Neuronal stem cell (in vitro differentiated cells): ENCODE measurements around the gene USP17L27. TPM values are rescaled to one million over a fixed set of nuclear protein-coding genes. Genes with fewer than 3 reads are reported as not detected.
"Not testable (repeated sequence)": the region's sequence is repeated elsewhere in the genome, so short reads cannot be mapped to it uniquely, and the experiment has no call there.

ENCODE experiments used
- DNase-seq: peaks from one replicate; pipeline ENCODE4 v3.0.0-alpha.2; 2013; ENCODE audit warnings: low spot score
- H2AFZ ChIP-seq: one replicate; pipeline ENCODE4 v1.6.1; 2013; ENCODE audit warnings: mild to moderate bottlenecking, low read length, inconsistent platforms
- H2AK5ac ChIP-seq: 2 replicates; pipeline ENCODE4 v1.6.1; 2013; ENCODE audit warnings: low read depth, mild to moderate bottlenecking, inconsistent platforms, low read length, moderate library complexity, mixed read lengths
- H2BK120ac ChIP-seq: 2 replicates; pipeline ENCODE4 v1.6.1; 2013; ENCODE audit warnings: low read depth, mild to moderate bottlenecking, inconsistent platforms, low read length, moderate library complexity, mixed read lengths
- H2BK12ac ChIP-seq: one replicate; pipeline ENCODE4 v1.6.1; 2013; ENCODE audit warnings: low read length, inconsistent platforms
- H2BK15ac ChIP-seq: 2 replicates; pipeline ENCODE4 v1.6.1; 2013; ENCODE audit warnings: mild to moderate bottlenecking, low read length, inconsistent platforms, mixed read lengths
- H2BK5ac ChIP-seq: one replicate; pipeline ENCODE4 v1.6.1; 2013; ENCODE audit warnings: inconsistent platforms, mild to moderate bottlenecking, low read length, moderate library complexity
- H3K14ac ChIP-seq: one replicate; pipeline ENCODE4 v1.6.1; 2013; ENCODE audit warnings: low read length, inconsistent platforms
- H3K18ac ChIP-seq: 2 replicates; pipeline ENCODE4 v1.6.1; 2013; ENCODE audit warnings: low read length, inconsistent platforms
- H3K23ac ChIP-seq: 2 replicates; pipeline ENCODE4 v1.6.1; 2013; ENCODE audit warnings: low read depth, mild to moderate bottlenecking, mixed read lengths, low read length, inconsistent platforms; ENCODE audit not compliant: poor library complexity
- H3K27ac ChIP-seq: replicated peaks from 3 replicates; pipeline ENCODE4 v1.5.1; 2013; ENCODE audit warnings: low read length, inconsistent platforms
- H3K27me3 ChIP-seq, 3 experiments: 2 replicates each; pipeline ENCODE4 v1.6.1; 2013; ENCODE audit warnings: low read length in 3 of 3, mild to moderate bottlenecking in 2 of 3, inconsistent platforms in 1 of 3, low read depth in 1 of 3, mixed read lengths in 1 of 3, moderate library complexity in 1 of 3; ENCODE audit not compliant: control insufficient read depth in 3 of 3, insufficient read depth in 3 of 3
- H3K36me3 ChIP-seq, 2 donors: replicated peaks in 1 of 2; 2 replicates each; pipeline ENCODE4 v1.6.1; 2013; ENCODE audit warnings: low read length in 2 of 2; ENCODE audit not compliant: control insufficient read depth in 2 of 2, insufficient read depth in 2 of 2
- H3K4ac ChIP-seq: 2 replicates; pipeline ENCODE4 v1.6.1; 2013; ENCODE audit warnings: inconsistent platforms, mild to moderate bottlenecking, low read length, moderate library complexity
- H3K4me1 ChIP-seq, 2 donors: 1 replicate in 1 of 2; 2 replicates in 1 of 2; pipeline ENCODE4 v1.6.1; 2013; ENCODE audit warnings: low read length in 2 of 2, low read depth in 1 of 2; ENCODE audit not compliant: control insufficient read depth in 2 of 2, insufficient read depth in 1 of 2
- H3K4me2 ChIP-seq: one replicate; pipeline ENCODE4 v1.6.1; 2013; ENCODE audit warnings: mild to moderate bottlenecking, low read length, inconsistent platforms; ENCODE audit not compliant: insufficient read depth, poor library complexity, severe bottlenecking
- H3K4me3 ChIP-seq, 2 donors: 2 replicates each; pipeline ENCODE4 v1.5.1; 2013; ENCODE audit warnings: low read length in 2 of 2, mild to moderate bottlenecking in 2 of 2, inconsistent platforms in 1 of 2, moderate library complexity in 1 of 2
- H3K79me1 ChIP-seq: one replicate; pipeline ENCODE4 v1.6.1; 2013; ENCODE audit warnings: low read depth, mild to moderate bottlenecking, inconsistent platforms, low read length, moderate library complexity
- H3K9ac ChIP-seq: one replicate; pipeline ENCODE4 v1.6.1; 2013; ENCODE audit warnings: mild to moderate bottlenecking, low read depth, low read length, inconsistent platforms; ENCODE audit not compliant: poor library complexity
- H3K9me3 ChIP-seq, 2 donors: replicated peaks in 1 of 2; 2 replicates each; pipeline versions ENCODE3 to v1.6.1; 2013; ENCODE audit warnings: low read length in 2 of 2, mild to moderate bottlenecking in 2 of 2, inconsistent platforms in 1 of 2, low read depth in 1 of 2, mixed read lengths in 1 of 2, moderate library complexity in 1 of 2; ENCODE audit not compliant: control insufficient read depth in 2 of 2, insufficient read depth in 1 of 2
- H4K8ac ChIP-seq: one replicate; pipeline ENCODE4 v1.6.1; 2013; ENCODE audit warnings: low read depth, mild to moderate bottlenecking, inconsistent platforms, low read length, moderate library complexity
- H4K91ac ChIP-seq: one replicate; pipeline ENCODE4 v1.6.1; 2013; ENCODE audit warnings: low read length, low read depth, mild to moderate bottlenecking, inconsistent platforms; ENCODE audit not compliant: poor library complexity
- WGBS, 2 donors: extraction: QIAGEN DNeasy Blood & Tissue Kit; methylation state at CpG; one replicate each; pipeline ENCODE4 v1.1.7; 2013; ENCODE audit warnings: missing lambda C conversion rate in 2 of 2, mixed read lengths in 1 of 2; ENCODE audit not compliant: insufficient read length in 2 of 2, insufficient replicate concordance in 1 of 2; ENCODE audit errors: extremely low coverage in 2 of 2; 5-methylcytosine and 5-hydroxymethylcytosine counted together
- polyA plus RNA-seq, 2 experiments: library from polyadenylated mRNA; stranded (reverse); fragments of 200-250 nt; gene quantifications; one replicate each; pipeline ENCODE4 v1.2.3, GENCODE V29; 2013

Gene USP17L27, protein sequence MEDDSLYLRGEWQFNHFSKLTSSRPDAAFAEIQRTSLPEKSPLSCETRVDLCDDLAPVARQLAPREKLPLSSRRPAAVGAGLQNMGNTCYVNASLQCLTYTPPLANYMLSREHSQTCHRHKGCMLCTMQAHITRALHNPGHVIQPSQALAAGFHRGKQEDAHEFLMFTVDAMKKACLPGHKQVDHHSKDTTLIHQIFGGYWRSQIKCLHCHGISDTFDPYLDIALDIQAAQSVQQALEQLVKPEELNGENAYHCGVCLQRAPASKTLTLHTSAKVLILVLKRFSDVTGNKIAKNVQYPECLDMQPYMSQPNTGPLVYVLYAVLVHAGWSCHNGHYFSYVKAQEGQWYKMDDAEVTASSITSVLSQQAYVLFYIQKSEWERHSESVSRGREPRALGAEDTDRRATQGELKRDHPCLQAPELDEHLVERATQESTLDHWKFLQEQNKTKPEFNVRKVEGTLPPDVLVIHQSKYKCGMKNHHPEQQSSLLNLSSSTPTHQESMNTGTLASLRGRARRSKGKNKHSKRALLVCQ
- polyA plus RNA-seq (2013, experiment 1 of 2) = not detected
- polyA plus RNA-seq (2013, experiment 2 of 2) = not detected

GRCh38 chr4:9343848-9344247 is at the start of gene USP17L27:
TSS of gene USP17L27 (plus strand) at chr4:9344148. CDS start at chr4:9344148, 0 bp downstream.
- WGBS, 2 donors = no CpG with 5 or more reads among the region's 15 CpGs
- H3K4ac ChIP-seq, H3K14ac ChIP-seq, H2BK15ac ChIP-seq, H2AK5ac ChIP-seq, H3K4me3 ChIP-seq, DNase-seq, H2BK5ac ChIP-seq, H3K9ac ChIP-seq, H3K23ac ChIP-seq, H2BK120ac ChIP-seq, H3K79me1 ChIP-seq, H4K91ac ChIP-seq, H3K4me2 ChIP-seq, H3K27me3 ChIP-seq, H3K18ac ChIP-seq, H2BK12ac ChIP-seq, H4K8ac ChIP-seq, H3K36me3 ChIP-seq, H2AFZ ChIP-seq, H3K9me3 ChIP-seq, H3K4me1 ChIP-seq, H3K27ac ChIP-seq: not testable (repeated sequence)

DNA sequence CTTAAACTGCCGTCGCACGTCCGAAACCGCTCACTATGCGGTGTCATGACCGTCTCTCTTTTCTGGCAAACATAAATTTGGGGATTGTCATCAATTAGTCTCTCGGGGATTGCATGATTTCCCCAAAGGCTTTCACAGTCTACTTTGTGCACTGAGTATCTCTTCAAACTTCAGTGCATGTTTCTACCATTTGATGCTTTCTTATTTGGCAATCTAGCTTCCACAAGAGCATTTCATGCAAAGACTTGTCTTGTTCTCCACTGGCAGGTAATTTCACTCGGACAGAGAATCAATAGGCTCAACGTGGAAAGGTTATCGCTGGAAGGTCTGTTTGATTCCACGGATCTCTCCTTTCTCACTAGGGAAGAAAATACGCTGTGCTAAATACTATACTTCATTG is 19.8 kb upstream of the USP17L27 start:
- not testable (repeated sequence) for H3K23ac ChIP-seq, H4K8ac ChIP-seq, H2BK12ac ChIP-seq, H3K18ac ChIP-seq, H3K27ac ChIP-seq, H2AFZ ChIP-seq, H3K4me2 ChIP-seq, H3K79me1 ChIP-seq, H2AK5ac ChIP-seq, H4K91ac ChIP-seq, H3K9me3 ChIP-seq, H3K4me3 ChIP-seq, H3K4ac ChIP-seq, H3K9ac ChIP-seq, H3K36me3 ChIP-seq, H3K27me3 ChIP-seq, H3K4me1 ChIP-seq, DNase-seq, H2BK15ac ChIP-seq, H2BK120ac ChIP-seq, H2BK5ac ChIP-seq, H3K14ac ChIP-seq
- no CpG with 5 or more reads among the region's 13 CpGs for WGBS, 2 donors

- not testable (repeated sequence) for H3K27ac ChIP-seq, H3K18ac ChIP-seq, H4K91ac ChIP-seq, H3K4me3 ChIP-seq, H3K4me2 ChIP-seq, H3K4ac ChIP-seq, H4K8ac ChIP-seq, H3K14ac ChIP-seq, DNase-seq, H2AFZ ChIP-seq, H2BK120ac ChIP-seq, H2BK5ac ChIP-seq, H3K23ac ChIP-seq, H3K4me1 ChIP-seq, H3K79me1 ChIP-seq, H2BK12ac ChIP-seq, H2AK5ac ChIP-seq, H3K27me3 ChIP-seq, H3K9ac ChIP-seq, H3K36me3 ChIP-seq, H2BK15ac ChIP-seq, H3K9me3 ChIP-seq
- no CpG with 5 or more reads among the region's 15 CpGs for WGBS, 2 donors
These were observed 19.1 kb upstream of the USP17L27 start, which contains the start of gene USP17L24 for GRCh38 chr4:9324865-9325264. TSS of gene USP17L24 (plus strand) at chr4:9325165. CDS start at chr4:9325165, 0 bp downstream.

- H3K27me3 ChIP-seq, H2BK12ac ChIP-seq, H3K9ac ChIP-seq, H2BK120ac ChIP-seq, H2BK15ac ChIP-seq, H4K8ac ChIP-seq, H3K4me2 ChIP-seq, H3K18ac ChIP-seq, H2AFZ ChIP-seq, H3K4ac ChIP-seq, H2AK5ac ChIP-seq, H3K23ac ChIP-seq, H3K9me3 ChIP-seq, H3K79me1 ChIP-seq, H3K27ac ChIP-seq, H3K4me1 ChIP-seq, H3K14ac ChIP-seq, DNase-seq, H3K4me3 ChIP-seq, H4K91ac ChIP-seq, H3K36me3 ChIP-seq, H2BK5ac ChIP-seq: not testable (repeated sequence)
- WGBS, 2 donors = no CpG with 5 or more reads among the region's 15 CpGs
These were observed 14.3 kb upstream of the USP17L27 start, which contains the start of gene USP17L25 for GRCh38 chr4:9329611-9330010. TSS of gene USP17L25 (plus strand) at chr4:9329911. CDS start at chr4:9329911, 0 bp downstream.
